Measurements from ENCODE around the gene VSNL1. TPM values are rescaled to one million over a fixed set of nuclear protein-coding genes. Genes with fewer than 3 reads are reported as not detected.

The VSNL1 gene
- total RNA-seq, 1 experiment from 2014 or later, result 0.43 TPM

GRCh38 chr2:17646838-17647701, 106.6 kb downstream of the VSNL1 start:
- Histone ChIP-seq H3K36me3 (ENCODE audit: control insufficient read depth, insufficient read depth, low read length) (no peaks in the 10 kb centered on the region), H3K9me3 (no peaks in the 10 kb centered on the region), H3K27me3 (replicated peaks; ENCODE audit: control insufficient read depth, insufficient read depth, low read length) (no peaks in the 10 kb centered on the region), H3K4me3 (ENCODE audit: low read depth, low read length) (no peak overlapping the region), H3K4me1 (no peaks in the 10 kb centered on the region)
- BruUV-seq (replicated peaks), result no TSS peak
- Mint-ChIP-seq H3K4me3 (ENCODE audit: unreplicated experiment) (no peak overlapping the region), H3K36me3 (ENCODE audit: insufficient read depth, unreplicated experiment) (peaks cover 4% of the 10 kb centered on the region), H3K27ac (ENCODE audit: unreplicated experiment) (no peak overlapping the region), H3K9me3 (ENCODE audit: unreplicated experiment) (no peaks in the 10 kb centered on the region), H3K27me3 (ENCODE audit: insufficient read depth, unreplicated experiment) (no peaks in the 10 kb centered on the region), H3K4me1 (ENCODE audit: low read depth, unreplicated experiment) (no peaks in the 10 kb centered on the region)
- intact Hi-C loops (cut with micrococcal nuclease; ENCODE audit: unreplicated experiment), result loop anchor here (1.0 to 5.0 kb wide), 2 partner anchors 24 to 55 kb away; no protein-coding TSS in a partner anchor
- no peak for DNase-seq
- ChIA-PET POLR2A (no interaction called here), CTCF (interaction anchor here (0.7 to 1.4 kb wide), 2 partner anchors 24 to 107 kb away, joined by 5 to 6 read pairs; partner anchors contain the start of gene VSNL1)
- TF ChIP-seq, protein P1, sequence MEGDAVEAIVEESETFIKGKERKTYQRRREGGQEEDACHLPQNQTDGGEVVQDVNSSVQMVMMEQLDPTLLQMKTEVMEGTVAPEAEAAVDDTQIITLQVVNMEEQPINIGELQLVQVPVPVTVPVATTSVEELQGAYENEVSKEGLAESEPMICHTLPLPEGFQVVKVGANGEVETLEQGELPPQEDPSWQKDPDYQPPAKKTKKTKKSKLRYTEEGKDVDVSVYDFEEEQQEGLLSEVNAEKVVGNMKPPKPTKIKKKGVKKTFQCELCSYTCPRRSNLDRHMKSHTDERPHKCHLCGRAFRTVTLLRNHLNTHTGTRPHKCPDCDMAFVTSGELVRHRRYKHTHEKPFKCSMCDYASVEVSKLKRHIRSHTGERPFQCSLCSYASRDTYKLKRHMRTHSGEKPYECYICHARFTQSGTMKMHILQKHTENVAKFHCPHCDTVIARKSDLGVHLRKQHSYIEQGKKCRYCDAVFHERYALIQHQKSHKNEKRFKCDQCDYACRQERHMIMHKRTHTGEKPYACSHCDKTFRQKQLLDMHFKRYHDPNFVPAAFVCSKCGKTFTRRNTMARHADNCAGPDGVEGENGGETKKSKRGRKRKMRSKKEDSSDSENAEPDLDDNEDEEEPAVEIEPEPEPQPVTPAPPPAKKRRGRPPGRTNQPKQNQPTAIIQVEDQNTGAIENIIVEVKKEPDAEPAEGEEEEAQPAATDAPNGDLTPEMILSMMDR (IDR thresholded peaks at IDR 0.05; ENCODE audit: insufficient read depth in 1 of 2, low read depth in 1 of 2, low read length in 1 of 2, severe bottlenecking in 1 of 2, unreplicated experiment in 1 of 2), result no peak

- Histone ChIP-seq H3K4me1 (no peaks in the 10 kb centered on the region), H3K4me3 (ENCODE audit: low read depth, low read length) (no peak overlapping the region), H3K36me3 (ENCODE audit: control insufficient read depth, insufficient read depth, low read length) (no peaks in the 10 kb centered on the region), H3K9me3 (no peaks in the 10 kb centered on the region), H3K27me3 (replicated peaks; ENCODE audit: control insufficient read depth, insufficient read depth, low read length) (no peaks in the 10 kb centered on the region)
- H3K27me3 Mint-ChIP-seq (ENCODE audit: insufficient read depth, unreplicated experiment), result no peaks in the 10 kb centered on the region
- H3K4me1 Mint-ChIP-seq (ENCODE audit: low read depth, unreplicated experiment), result no peaks in the 10 kb centered on the region
- TF ChIP-seq, protein P1 (IDR thresholded peaks at IDR 0.05; ENCODE audit: insufficient read depth in 1 of 2, low read depth in 1 of 2, low read length in 1 of 2, severe bottlenecking in 1 of 2, unreplicated experiment in 1 of 2), result no peak
- no TSS peak for BruUV-seq (replicated peaks)
- no peak for DNase-seq
- no peaks in the 10 kb centered on the region for H3K36me3 Mint-ChIP-seq (ENCODE audit: insufficient read depth, unreplicated experiment)
- H3K9me3 Mint-ChIP-seq (ENCODE audit: unreplicated experiment), result no peaks in the 10 kb centered on the region
- H3K27ac Mint-ChIP-seq (ENCODE audit: unreplicated experiment), result no peak overlapping the region
- intact Hi-C loops (cut with micrococcal nuclease; ENCODE audit: unreplicated experiment), result loop anchor here (5.0 kb wide), 1 partner anchor 56 kb away; no protein-coding TSS in a partner anchor
- H3K4me3 Mint-ChIP-seq (ENCODE audit: unreplicated experiment), result no peak overlapping the region
- CTCF ChIA-PET, result no interaction called here
- POLR2A ChIA-PET, result no interaction called here
Observed at GRCh38 chr2:17648581-17648980, 108.1 kb downstream of the VSNL1 start.

DNA sequence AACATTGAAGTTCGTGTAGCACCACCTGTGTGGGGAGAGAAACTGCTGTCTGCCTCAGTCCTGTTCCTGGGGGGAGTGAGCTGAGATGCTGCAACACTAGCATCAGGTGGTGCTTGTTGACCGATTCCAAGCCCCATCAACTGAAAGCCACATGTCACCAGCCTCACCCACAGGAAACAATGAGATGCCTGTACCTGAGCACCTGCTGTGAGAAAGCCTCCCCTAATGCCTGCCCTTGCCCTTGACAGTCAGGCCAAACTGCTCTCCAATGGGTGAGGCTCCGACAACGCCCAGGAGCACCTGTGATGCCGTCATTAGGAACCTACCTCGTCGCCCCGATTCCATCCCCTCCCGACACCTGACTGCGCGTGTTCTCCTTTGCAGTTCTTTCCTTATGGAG, 108.5 kb downstream of the VSNL1 start:
- Mint-ChIP-seq H3K4me3 (ENCODE audit: unreplicated experiment) (no peak overlapping the region), H3K4me1 (ENCODE audit: low read depth, unreplicated experiment) (no peaks in the 10 kb centered on the region), H3K9me3 (ENCODE audit: unreplicated experiment) (no peaks in the 10 kb centered on the region), H3K27me3 (ENCODE audit: insufficient read depth, unreplicated experiment) (no peaks in the 10 kb centered on the region), H3K27ac (ENCODE audit: unreplicated experiment) (no peak overlapping the region), H3K36me3 (ENCODE audit: insufficient read depth, unreplicated experiment) (no peaks in the 10 kb centered on the region)
- H3K4me1 ChIP-seq, result no peaks in the 10 kb centered on the region
- no peak for DNase-seq
- BruUV-seq (replicated peaks), result no TSS peak
- H3K4me3 ChIP-seq (ENCODE audit: low read depth, low read length), result no peak overlapping the region
- intact Hi-C loops (cut with micrococcal nuclease; ENCODE audit: unreplicated experiment), result loop anchor here (5.0 kb wide), 1 partner anchor 57 kb away; no protein-coding TSS in a partner anchor
- ChIA-PET CTCF (no interaction called here), POLR2A (no interaction called here)
- TF ChIP-seq, protein P1 (IDR thresholded peaks at IDR 0.05; ENCODE audit: insufficient read depth in 1 of 2, low read depth in 1 of 2, low read length in 1 of 2, severe bottlenecking in 1 of 2, unreplicated experiment in 1 of 2), result no peak
- H3K36me3 ChIP-seq (ENCODE audit: control insufficient read depth, insufficient read depth, low read length), result no peaks in the 10 kb centered on the region
- H3K9me3 ChIP-seq, result no peaks in the 10 kb centered on the region
- no peaks in the 10 kb centered on the region for H3K27me3 ChIP-seq (replicated peaks; ENCODE audit: control insufficient read depth, insufficient read depth, low read length)
